Stimulated activated CD8-positive, alpha-beta memory T cell treated with anti-CD3 and anti-CD28 coated beads, Interleukin-7, amount 100 ng/mL, for 24 hours (primary cell): ENCODE measurements around the gene BCAN.
"Not testable (repeated sequence)": the region's sequence is repeated elsewhere in the genome, so short reads cannot be mapped to it uniquely, and the experiment has no call there.

Source experiments
- DNase-seq: peaks from one replicate; pipeline ENCODE4 v3.0.0-alpha.2; 2020; ENCODE audit warnings: low read depth

BCAN gene

GRCh38 chr1:156641761-156642264 is at the start of gene BCAN:
BCAN (plus strand) TSS chr1:156642117; CDS start chr1:156646055, 3,938 bp downstream.
- no peak for DNase-seq

- no peak for DNase-seq
Observed at GRCh38 chr1:156592158-156592909, 49.6 kb upstream of the BCAN start.

- no peak for DNase-seq
Observed at GRCh38 chr1:156592910-156593660, 48.8 kb upstream of the BCAN start.

- DNase-seq: no peak
Observed at GRCh38 chr1:156593661-156593989, 48.3 kb upstream of the BCAN start.

GRCh38 chr1:156594190-156594589 is 47.7 kb upstream of the BCAN start:
- DNase-seq: no peak

- DNase-seq: no peak
Observed at GRCh38 chr1:156595016-156595415, 46.9 kb upstream of the BCAN start.

- DNase-seq: no peak
Observed at GRCh38 chr1:156596426-156596825, 45.5 kb upstream of the BCAN start.

GRCh38 chr1:156598125-156598524 is 43.8 kb upstream of the BCAN start:
- DNase-seq: no peak

- DNase-seq: no peak
Observed at GRCh38 chr1:156598731-156599432, 43.0 kb upstream of the BCAN start.

- DNase-seq: no peak
Observed at GRCh38 chr1:156599811-156600210, 42.1 kb upstream of the BCAN start.

- no peak for DNase-seq
Observed at GRCh38 chr1:156600733-156601121, 41.2 kb upstream of the BCAN start.

GRCh38 chr1:156601122-156601830 is 40.6 kb upstream of the BCAN start, which contains the start of gene GPATCH4:
GPATCH4 (minus strand) TSS chr1:156601479.
- DNase-seq: peak; percentile 62

- no peak for DNase-seq
Observed at GRCh38 chr1:156601892-156602291, 40.0 kb upstream of the BCAN start.

- DNase-seq: no peak
Observed at GRCh38 chr1:156602557-156602993, 39.3 kb upstream of the BCAN start.

- DNase-seq: not testable (repeated sequence)
Observed at GRCh38 chr1:156607344-156607743, 34.6 kb upstream of the BCAN start.

GRCh38 chr1:156608036-156608674 is 33.8 kb upstream of the BCAN start:
- no peak for DNase-seq

- DNase-seq: no peak
Observed at GRCh38 chr1:156608981-156609380, 32.9 kb upstream of the BCAN start.

- DNase-seq: not testable (repeated sequence)
Observed at GRCh38 chr1:156610072-156610471, 31.8 kb upstream of the BCAN start.

GRCh38 chr1:156612666-156613065 is 29.3 kb upstream of the BCAN start:
- DNase-seq: no peak

GRCh38 chr1:156615946-156616345 is 26.0 kb upstream of the BCAN start:
- DNase-seq: no peak

- DNase-seq: no peak
Observed at GRCh38 chr1:156616463-156616862, 25.5 kb upstream of the BCAN start.
